NCI-H510A (cell line): ENCODE measurements around the gene ASCL5.

ENCODE experiments used
- DNase-seq: peaks from one replicate; lab custom pipeline; 2025; lab: John Stamatoyannopoulos, UW

Gene ASCL5

GRCh38 chr1:201110616-201111015 is 16.4 kb downstream of the ASCL5 start:
- DNase-seq, result no peak

DNA sequence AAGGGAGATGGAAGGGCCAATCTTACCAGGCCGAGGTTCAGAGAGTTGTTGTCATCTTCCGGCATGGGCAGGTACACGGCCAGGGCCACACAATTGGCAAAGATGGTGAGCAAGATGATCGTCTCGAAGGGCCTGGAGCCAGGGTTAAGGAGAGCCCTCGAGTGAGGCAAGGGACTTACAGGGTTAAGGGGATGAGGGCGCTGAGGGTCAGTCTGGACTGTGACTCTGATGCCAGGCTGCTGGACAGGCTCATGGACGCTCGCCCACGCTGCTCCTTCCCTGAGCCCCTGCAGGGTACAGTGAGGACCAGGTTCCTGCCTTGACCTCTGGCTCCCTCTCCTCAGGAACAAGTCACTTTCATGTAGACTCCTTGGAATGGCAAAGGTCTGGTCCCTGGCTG is 16.8 kb downstream of the ASCL5 start:
- no peak for DNase-seq

DNA sequence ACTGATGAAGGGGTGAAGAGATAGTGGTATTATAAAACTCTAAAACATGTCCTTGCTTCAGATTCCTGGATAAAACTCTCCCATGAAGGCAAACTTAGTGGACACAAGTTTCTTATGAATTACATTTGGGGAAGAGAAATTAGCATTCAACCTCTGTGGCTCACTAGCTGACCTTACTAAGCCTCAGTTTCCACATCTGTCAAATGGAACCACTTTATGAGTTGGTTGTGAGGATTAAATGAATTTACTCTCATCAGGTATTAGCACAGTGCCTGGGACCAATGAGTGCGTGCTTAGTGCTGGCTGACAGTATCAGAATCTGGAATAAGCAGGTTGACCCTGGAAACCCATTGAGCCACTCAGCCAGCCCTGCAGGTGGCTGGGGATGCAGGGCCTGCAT is 17.3 kb downstream of the ASCL5 start:
- DNase-seq, result no peak

GRCh38 chr1:201108614-201109013 is 18.4 kb downstream of the ASCL5 start:
- no peak for DNase-seq

DNA sequence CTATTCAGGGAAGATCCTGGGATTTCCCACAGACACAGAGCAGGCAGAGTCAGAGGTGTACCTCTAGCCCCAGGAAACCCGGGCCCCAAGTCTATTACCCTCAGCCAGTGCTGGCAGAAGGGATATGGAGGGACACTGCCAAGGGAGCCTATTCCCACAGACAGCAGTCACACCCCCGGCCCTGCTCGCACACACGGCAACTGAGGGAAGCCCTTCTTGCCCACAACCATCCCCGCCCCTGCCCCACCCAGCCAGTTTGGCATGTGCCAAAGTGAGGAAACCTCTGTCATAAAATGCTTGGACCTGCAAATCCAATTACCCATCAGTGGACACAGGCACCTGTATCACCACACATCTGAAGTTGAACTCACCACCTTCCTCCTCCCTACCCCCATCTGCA is 21.3 kb downstream of the ASCL5 start:
- DNase-seq, result no peak

- DNase-seq, result no peak
Measured at GRCh38 chr1:201104141-201104540, 22.8 kb downstream of the ASCL5 start.

GRCh38 chr1:201103666-201104065 is 23.3 kb downstream of the ASCL5 start:
- no peak for DNase-seq

DNA sequence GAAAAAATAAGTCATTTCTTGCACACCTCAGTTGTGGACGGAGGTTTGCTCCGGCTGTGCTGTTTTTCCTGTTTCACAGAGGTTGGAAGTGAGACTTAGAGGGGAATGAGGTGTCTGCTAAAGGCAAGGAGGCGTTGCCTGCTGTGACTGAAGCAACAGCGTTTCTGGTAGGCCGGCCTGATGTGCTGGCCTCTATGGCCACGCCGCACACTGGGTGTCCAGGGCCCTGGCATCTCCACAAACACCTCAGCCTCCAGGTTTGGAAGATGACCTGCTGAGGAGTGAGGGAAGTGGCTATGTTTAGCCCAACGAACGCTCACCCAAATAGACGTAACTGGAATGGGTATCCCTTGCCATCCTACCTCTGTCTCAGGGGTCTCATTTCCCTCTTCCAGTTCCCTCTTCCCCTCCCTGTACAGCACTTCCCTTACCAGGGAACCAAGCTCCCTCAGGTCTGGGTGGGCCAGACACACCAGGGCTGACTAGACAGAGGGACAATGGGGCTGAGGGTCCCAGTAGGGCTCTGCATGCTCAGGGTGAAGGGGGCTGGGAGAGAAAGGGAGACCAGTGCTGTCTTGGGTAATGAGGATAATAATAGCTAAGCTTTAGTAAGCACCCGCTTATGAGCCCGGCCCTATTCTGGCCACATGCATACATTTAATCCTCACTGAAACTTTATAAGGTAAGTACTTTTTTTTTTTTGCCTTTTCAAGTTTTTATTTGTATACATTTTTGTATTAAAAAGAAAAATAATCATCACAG is 26.6 kb downstream of the ASCL5 start:
- DNase-seq, result no peak

GRCh38 chr1:201098992-201099677 is 27.8 kb downstream of the ASCL5 start:
- no peak for DNase-seq

DNA sequence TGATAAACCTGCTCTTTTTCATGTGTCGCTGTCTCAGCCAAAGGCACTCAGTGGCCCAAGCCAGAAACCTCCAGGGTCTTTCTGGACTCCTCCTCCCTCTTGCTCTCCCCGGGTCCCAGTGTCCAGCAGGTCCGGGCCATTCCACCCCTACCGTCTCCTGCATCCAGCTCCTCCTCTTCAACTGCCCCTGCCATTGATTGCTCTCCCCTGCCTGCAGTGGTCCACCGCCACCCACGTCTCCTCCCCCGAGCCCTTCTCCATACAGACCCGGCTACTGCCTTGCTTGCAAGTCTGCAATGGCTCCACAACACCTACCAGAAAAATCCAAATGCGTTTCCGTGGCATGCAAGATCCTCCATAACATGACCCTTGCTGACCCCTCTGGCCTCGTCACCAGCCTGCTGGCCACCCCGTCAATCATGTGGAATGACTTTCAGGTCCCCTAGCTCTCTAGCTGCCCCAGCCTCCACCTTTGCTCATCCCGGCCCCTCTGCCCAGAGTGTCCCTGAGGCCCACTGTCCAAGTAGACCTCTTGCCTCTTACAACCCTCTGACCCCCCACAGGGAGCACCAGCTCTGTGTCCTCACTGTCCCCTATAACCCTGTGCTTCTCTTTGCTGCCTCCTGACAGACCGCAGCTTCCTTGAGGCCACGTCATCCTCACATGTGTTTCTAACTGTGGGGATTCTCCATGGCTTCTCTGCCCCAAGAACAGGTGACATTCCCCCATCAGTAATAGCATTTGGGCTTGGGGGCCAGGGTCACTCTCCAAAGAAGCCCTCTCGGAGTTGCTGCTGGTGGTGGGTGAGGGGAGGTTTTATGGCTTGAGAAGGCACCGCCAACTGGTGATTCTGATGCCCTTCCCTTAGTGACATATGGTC is 29.8 kb downstream of the ASCL5 start:
- DNase-seq, result no peak

DNA sequence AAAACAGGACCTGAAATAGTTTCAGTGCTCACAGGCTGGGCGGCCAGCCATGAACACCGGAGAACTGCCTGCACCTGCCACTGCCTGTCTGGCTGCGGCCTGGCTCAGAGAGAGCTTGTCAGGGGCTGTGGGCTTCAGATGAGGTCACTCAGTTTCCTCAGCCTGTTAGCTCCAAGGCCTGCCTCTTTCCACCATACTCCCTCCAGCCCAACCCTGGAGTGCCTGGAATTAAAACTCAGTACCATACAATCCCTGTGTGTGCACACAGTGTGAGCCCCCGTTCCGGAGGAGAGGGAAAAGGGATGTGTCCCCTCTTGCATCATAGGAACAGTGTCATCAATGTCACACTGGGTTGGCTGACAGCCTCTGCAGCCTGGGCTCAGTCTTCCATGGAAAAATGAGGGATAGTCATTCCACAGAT is 30.9 kb downstream of the ASCL5 start:
- no peak for DNase-seq

GRCh38 chr1:201095581-201095980 is 31.4 kb downstream of the ASCL5 start:
- DNase-seq, result no peak

DNA sequence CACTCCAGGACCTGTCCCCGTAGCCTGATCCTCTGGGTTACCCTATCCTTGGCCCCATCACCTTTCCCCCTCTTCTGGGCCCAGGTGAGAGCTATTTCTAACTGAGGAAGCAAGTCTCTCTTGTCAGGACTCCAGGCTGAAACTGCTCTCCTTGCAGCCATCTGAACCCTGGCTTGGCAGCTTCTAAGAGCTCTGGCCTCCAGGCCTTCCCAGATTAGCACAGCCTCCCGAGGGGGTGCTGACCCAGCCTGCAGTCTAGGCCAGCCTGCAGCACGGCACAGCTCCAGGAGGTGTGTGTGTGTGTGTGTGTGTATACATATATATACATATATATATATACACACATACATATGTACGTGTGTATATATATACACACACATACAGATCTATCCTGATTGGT is 32.2 kb downstream of the ASCL5 start:
- no peak for DNase-seq

DNA sequence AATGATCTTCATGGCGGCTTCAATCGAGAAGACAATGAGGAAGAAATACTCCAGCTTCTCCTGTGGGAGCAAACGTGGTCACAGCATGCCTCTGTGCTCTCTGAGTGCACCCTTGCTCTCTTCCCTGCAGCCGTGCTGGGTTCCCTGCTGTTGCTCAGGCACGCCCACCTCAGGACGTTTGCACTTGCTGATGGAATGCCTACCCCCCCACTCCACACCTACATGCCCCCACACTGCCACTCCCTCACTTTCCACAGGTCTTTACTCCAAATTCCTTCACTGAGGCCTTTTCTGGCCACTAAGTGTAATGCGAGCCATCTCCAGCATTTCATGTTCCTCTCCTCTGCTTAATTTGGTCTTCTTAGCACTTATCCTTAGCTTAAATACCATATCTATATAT is 33.0 kb downstream of the ASCL5 start:
- no peak for DNase-seq

DNA sequence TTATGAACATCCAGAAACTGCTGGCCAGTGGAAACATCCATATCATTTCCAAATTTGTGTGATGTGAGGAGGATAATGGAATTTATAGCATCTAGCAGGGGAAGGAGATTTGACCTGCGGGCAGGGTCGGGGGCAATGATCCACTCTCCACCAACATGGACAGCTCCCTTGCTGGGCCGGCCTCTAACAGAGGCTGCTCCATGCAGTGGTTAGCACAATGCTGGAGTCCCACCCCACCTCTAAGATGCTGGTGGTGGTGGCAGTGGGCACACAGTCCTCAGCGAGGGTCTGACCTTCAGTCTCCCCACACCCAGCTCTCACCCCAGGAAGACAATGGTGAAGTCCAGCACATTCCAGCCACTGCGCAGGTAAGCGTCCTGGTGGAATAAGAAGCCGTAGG is 33.4 kb downstream of the ASCL5 start:
- DNase-seq, result no peak

DNA sequence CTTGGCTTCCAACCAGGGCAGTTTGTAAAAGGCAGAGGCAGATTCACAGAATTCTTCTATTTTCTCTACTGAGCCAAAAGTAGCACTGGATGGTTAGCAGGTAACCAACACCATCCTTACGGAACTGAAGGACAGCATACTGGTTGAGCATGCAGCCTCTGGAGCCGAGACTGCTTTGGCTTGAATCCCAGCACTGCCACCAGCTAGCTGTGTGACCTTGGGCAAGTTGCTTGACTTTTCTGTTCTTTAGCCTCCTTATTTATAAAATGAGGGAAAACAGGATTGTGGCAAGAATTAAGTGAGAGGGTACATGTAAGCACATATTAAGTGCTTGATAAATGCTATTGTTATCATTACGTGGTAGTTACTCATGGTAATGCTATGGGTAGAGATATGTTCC is 34.2 kb downstream of the ASCL5 start:
- DNase-seq, result no peak

DNA sequence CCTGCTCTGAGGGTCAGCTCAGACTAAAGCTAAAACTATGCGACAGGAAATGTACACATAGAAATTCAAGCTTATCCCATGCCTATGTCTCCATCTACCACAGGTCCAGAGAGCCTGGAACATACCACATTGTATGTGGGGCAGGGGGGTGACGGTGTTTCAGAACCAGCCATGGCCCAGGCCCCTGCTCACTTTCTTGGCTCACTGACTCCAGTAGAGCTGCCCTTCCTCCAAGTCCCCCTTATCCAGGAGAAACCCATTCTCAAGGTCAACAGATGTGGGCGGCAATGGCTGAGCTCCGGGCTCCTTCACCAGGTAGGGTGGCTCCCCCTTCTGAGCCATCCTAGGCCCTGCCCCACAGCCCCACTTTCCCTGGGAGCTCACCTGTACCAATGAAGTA is 35.7 kb downstream of the ASCL5 start:
- DNase-seq, result no peak

- DNase-seq, result no peak
Measured at GRCh38 chr1:201090541-201090940, 36.4 kb downstream of the ASCL5 start.

GRCh38 chr1:201089596-201089995 is 37.4 kb downstream of the ASCL5 start:
- no peak for DNase-seq

DNA sequence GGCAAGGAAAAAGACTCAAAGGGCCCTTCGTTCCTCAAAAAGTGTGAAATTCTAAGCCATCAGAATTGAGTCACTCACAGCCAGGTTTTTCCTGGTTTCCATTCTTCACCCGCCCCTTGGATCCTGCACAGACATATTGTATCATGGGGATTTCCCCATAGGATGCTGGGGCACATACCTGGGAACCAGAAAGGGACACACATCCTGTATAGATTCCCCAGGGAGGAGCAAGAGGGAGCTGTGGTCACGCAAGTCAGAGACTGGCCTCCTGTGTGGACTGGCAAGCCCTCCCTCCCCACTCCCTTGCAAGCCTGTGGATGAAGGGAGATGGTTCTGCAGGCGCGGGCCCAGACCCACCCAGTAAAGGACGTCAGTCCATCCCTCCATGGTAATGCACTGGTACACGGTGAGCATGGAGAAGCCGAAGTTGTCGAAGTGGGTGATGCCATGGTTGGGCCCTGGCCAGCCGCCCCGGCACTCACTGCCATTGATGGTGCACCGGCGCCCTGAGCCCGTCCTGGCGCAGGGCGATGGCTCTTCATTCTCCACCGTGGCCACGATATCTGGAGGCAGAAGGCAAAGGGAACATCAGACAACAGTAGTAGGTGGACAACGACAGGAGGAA is 38.0 kb downstream of the ASCL5 start:
- DNase-seq, result no peak

DNA sequence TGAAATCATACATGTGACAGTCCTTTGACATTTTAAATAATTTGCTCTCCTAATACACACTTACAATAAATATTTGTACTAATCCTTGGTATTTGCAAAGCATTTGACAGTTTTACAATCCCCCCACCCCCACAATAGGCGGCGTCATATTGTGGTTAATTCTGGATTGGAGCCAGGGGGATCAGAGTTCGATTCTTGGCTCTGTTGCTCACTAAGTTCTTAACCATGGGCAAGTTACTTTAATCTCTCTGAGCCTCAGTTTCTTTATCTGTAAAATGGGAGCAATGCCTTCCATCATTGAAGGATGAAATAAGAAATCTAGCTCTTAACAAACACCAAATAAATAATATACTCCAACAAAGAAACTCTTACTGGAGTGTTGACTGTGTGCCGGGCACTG is 38.6 kb downstream of the ASCL5 start:
- no peak for DNase-seq
